Measurements from ENCODE around the gene MNX1. TPM values are rescaled to one million over a fixed set of nuclear protein-coding genes. Genes with fewer than 3 reads are reported as not detected.

The MNX1 gene
- total and polyA plus RNA-seq, 4 donors = 0.08 TPM; not detected in 3

GRCh38 chr7:157008206-157009169 is 2.0 kb downstream of the MNX1 start:
- TF ChIP-seq RXRA (IDR thresholded peaks at IDR 0.05) (no peak), FOXA2 (IDR thresholded peaks at IDR 0.05) (no peak), GABPA (IDR thresholded peaks at IDR 0.05 in 1 of 2, conservative IDR thresholded peaks at IDR 0.05 in 1 of 2) (no peak), NR2F2 (IDR thresholded peaks at IDR 0.05) (no peak), YY1 (IDR thresholded peaks at IDR 0.05) (no peak), CTCF (IDR thresholded peaks at IDR 0.05; ENCODE audit: low read depth, low read length, missing input control) (no peak), JUND (IDR thresholded peaks at IDR 0.05) (no peak), REST (IDR thresholded peaks at IDR 0.05) (no peak), RAD21 (IDR thresholded peaks at IDR 0.05) (no peak), TAF1 (conservative IDR thresholded peaks at IDR 0.05) (no peak), ATF3 (IDR thresholded peaks at IDR 0.05) (no peak), ZBTB33 (IDR thresholded peaks at IDR 0.05) (no peak), MAX (IDR thresholded peaks at IDR 0.05) (no peak), HNF4G (IDR thresholded peaks at IDR 0.05) (no peak), EGR1 (IDR thresholded peaks at IDR 0.05; ENCODE audit: low read depth in 2 of 2) (no peak)
- Histone ChIP-seq H3K27ac (ENCODE audit: low read depth in 1 of 2, low read length in 2 of 2) (no peak overlapping the region), H3K4me1 (ENCODE audit: control insufficient read depth in 4 of 4, insufficient read depth in 4 of 4, low read length in 3 of 4) (peaks cover 10 to 42% (median 24%) of the 10 kb centered on the region in 4 donors), H3K9me3 (ENCODE audit: control insufficient read depth in 4 of 4, low read length in 3 of 4) (no peaks in the 10 kb centered on the region), H3K27me3 (ENCODE audit: control insufficient read depth in 4 of 4, insufficient read depth in 4 of 4, low read length in 3 of 4) (peaks cover 7 to 39% (median 15%) of the 10 kb centered on the region in 4 donors), H3K9ac (ENCODE audit: low read depth in 1 of 2, low read length in 2 of 2) (no peak overlapping the region), H3K36me3 (ENCODE audit: control insufficient read depth in 4 of 4, insufficient read depth in 3 of 4, low read depth in 1 of 4, low read length in 3 of 4) (no peaks in the 10 kb centered on the region), H3K4me3 (ENCODE audit: low read depth in 1 of 3, low read length in 3 of 3) (no peak overlapping the region)
- WGBS = 11% methylated on average over 35 of the region's 35 CpGs
- no peak for DNase-seq (ENCODE audit: low spot score)

All from liver (tissue), 9 donors.